ENCODE data around the gene EIF4G1. TPM values are rescaled to one million over a fixed set of nuclear protein-coding genes. Genes with fewer than 3 reads are reported as not detected.

The EIF4G1 gene, protein sequence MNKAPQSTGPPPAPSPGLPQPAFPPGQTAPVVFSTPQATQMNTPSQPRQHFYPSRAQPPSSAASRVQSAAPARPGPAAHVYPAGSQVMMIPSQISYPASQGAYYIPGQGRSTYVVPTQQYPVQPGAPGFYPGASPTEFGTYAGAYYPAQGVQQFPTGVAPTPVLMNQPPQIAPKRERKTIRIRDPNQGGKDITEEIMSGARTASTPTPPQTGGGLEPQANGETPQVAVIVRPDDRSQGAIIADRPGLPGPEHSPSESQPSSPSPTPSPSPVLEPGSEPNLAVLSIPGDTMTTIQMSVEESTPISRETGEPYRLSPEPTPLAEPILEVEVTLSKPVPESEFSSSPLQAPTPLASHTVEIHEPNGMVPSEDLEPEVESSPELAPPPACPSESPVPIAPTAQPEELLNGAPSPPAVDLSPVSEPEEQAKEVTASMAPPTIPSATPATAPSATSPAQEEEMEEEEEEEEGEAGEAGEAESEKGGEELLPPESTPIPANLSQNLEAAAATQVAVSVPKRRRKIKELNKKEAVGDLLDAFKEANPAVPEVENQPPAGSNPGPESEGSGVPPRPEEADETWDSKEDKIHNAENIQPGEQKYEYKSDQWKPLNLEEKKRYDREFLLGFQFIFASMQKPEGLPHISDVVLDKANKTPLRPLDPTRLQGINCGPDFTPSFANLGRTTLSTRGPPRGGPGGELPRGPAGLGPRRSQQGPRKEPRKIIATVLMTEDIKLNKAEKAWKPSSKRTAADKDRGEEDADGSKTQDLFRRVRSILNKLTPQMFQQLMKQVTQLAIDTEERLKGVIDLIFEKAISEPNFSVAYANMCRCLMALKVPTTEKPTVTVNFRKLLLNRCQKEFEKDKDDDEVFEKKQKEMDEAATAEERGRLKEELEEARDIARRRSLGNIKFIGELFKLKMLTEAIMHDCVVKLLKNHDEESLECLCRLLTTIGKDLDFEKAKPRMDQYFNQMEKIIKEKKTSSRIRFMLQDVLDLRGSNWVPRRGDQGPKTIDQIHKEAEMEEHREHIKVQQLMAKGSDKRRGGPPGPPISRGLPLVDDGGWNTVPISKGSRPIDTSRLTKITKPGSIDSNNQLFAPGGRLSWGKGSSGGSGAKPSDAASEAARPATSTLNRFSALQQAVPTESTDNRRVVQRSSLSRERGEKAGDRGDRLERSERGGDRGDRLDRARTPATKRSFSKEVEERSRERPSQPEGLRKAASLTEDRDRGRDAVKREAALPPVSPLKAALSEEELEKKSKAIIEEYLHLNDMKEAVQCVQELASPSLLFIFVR (N-terminal part only)
- total RNA-seq = 315 and 659 TPM in 2 replicates

DNA sequence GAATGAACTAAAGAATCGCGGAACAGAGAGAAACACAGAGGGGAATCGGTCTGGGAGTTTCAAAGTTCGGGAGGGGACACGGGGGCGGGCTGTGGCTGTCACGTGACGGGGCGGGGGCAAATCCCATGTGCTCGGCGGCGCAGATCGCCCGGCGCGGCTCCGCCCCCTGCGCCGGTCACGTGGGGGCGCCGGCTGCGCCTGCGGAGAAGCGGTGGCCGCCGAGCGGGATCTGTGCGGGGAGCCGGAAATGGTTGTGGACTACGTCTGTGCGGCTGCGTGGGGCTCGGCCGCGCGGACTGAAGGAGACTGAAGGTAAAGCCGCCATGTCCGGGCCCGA is at the start of gene EIF4G1:
TSS of gene EIF4G1 (plus strand) at position 244 of the 337 bp plus-strand sequence. CDS start 1,191 bp downstream, outside the sequence.

DNA sequence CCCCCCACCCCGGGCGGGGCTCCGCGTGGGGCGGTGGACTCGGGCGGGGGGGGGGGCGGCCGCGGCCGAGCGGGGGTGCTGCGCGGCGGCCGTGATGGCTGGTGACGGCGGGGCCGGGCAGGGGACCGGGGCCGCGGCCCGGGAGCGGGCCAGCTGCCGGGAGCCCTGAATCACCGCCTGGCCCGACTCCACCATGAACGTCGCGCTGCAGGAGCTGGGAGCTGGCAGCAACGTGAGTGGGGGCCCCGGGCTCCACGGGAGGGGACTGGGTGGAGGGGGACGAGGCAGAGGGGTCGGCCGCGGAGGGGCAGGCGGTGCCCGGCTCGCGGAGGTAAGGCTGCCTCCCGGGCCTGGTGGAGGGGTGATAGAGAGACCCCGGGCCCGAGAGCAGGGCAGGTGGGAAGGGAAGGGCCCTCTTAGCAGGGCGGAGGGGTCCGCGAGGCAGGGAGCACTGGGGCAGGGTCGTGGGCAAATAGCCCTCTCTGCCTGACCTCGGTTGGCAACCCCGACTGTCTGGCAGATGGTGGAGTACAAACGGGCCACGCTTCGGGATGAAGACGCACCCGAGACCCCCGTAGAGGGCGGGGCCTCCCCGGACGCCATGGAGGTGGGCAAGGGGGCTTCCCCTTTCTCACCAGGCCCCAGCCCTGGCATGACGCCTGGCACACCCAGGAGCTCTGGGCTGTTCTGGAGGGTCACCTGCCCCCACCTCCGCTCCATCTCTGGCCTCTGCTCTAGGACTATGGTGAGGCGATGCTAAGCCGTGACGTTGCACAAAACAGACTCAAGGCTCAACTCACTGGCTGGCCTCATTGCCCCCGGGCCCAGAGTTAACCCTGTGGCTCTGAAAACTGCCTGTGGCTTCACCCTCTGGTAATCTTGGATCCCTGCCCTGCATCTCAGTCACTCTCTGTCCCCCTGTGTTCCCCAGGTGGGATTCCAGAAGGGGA is 38.2 kb upstream of the EIF4G1 start, which contains the start of gene ECE2:
TSS of gene ECE2 (plus strand) at position 62 of the 950 bp plus-strand sequence. CDS start at position 194, 132 bp downstream.

DNA sequence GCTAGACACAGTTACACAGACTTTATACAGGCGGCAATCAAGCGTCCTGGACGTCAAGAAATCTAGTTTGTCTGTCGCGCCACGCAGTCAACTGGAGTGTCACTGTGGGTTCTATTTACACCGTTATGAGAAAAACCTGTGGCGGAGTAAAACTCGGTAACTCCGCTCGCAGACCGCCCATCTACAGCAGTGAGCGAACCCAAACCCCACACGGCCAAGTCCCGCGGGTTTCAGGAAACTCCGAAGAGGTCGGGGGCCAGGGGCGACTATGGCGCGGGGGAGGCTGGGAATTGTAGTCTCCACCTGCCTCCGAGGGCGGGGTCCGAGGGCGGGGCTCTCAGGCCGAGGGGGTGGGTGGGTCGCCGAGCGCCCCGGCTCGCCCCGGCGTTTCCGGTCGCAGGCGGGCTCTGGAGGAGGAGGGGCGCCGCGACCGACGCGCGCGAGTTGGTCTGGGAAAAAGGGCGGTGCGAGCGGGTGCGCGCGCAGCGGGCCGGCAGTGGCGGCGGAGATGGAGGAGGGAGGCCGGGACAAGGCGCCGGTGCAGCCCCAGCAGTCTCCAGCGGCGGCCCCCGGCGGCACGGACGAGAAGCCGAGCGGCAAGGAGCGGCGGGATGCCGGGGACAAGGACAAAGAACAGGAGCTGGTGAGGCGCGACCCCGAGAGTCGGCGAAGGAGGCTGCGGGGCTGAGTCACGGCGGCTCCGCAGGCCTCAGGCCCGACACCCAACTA is 15.5 kb upstream of the EIF4G1 start, which contains the start of gene PSMD2:
TSS of gene PSMD2 (plus strand) at position 483 of the 729 bp plus-strand sequence. CDS start at position 509, 26 bp downstream.

DNA sequence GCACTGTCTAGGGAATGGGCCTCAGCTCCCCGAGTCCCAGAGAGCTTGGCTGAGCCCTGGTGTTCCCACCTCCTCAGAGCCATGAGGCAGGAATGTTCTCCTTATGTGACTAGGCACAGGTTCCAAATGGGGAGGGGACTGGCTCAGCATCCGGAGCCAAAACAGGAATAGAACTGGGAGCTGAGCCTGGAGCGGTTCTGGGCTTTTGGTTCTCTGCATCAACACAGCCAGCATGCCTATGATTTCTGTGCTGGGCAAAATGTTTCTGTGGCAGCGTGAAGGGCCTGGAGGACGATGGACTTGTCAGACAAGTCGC is 23.0 kb downstream of the EIF4G1 start, which contains the start of gene FAM131A:
TSS of gene FAM131A (plus strand) at position 202 of the 316 bp plus-strand sequence. CDS start at position 233, 31 bp downstream.

DNA sequence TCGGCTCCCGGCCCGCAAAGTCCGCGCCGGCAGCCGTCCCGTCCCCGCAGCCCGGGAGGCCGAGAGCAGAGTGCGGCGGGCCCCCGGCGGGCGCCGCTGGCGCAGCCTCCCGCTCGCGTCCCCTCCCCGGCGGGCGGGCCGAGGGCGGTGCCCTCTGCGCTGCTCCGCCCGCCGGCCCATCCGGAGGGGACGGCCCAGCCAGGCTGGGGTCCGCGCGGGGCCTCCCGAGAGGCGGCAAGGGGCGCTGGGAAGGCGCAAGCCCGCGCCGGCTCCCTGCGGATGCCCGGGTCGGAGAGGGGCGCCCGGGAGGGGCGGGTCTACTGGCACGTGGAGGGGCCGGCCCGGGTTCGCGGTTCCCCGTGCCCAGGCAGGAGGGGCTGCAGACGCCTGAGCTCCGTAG is 47.1 kb downstream of the EIF4G1 start, which contains the start of the genes CLCN2 and POLR2H:
TSS of gene CLCN2 (minus strand) at position 74 of the 400 bp plus-strand sequence. CDS start 126 bp downstream, outside the sequence.
TSS of gene POLR2H (plus strand) at position 179 of the 400 bp plus-strand sequence. CDS start 1,783 bp downstream, outside the sequence.

DNA sequence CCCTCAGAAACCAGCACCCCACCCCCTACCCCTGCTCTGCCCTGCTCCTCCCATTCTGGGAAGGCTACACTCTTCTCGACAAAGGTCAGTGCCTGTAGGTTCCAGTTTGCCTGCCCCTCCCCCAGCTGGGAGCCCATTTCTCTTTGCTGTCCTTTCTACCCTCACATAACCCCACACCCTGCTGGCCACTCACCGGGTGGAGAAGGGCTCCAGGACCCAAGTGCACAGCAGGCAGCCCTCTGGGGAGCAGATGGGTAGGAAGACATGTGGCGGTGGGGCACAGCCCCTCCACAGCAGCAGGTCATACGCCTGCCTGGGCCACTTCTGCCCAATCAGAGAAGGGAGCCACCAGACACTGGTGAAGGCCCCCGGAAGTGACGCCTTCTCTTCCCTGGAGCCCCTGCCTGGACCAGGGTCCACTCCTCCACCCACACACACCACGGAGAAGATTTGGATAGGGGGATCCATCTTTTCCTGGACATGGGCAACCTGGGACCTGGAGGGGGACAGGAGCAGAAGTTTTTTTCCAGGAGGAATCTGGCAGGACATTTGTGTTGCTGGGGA is 63.6 kb downstream of the EIF4G1 start, which contains the start of gene THPO:
TSS of gene THPO (minus strand) at position 326 of the 564 bp plus-strand sequence. CDS start 1,948 bp downstream, outside the sequence.

DNA sequence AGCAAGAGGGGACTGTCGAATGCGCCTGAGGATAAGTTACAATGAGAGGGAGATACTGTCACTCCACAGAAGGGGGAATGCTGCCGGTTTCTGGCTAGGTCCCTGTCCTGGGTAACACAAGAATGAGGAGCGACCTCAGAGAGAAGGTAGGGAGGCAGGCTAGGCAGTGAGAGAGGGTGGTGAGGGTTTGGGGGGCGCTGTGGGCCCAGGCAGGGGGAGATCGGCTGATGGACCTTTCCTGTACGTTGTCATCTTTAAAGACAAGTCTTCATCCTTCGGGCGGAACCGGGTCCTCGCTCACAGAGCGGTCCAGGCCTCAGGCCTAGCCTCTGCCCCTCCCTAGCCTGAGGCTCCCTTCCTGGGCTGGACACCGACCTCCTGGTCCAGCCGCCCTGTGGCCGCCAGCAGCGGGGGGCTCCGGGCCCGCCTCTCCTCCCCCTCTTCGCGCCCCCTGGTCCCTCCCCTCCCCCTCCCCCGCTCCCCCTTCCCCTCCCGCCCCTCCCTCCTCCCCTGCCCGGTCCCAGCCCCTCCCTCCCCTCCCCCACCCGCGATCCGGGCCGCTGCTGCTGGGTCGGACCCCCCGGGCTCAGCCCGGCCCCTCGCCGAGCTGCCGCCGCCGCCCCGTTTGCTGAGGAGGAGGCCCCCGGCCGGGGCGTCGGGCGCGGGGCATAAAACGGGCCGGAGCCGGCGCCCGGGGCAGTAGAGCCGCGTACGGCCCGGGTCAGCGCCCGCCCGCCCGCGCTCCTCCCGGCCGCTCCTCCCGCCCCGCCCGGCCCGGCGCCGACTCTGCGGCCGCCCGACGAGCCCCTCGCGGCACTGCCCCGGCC is 65.2 kb downstream of the EIF4G1 start, which contains the start of gene CHRD:
TSS of gene CHRD (plus strand) at position 697 of the 827 bp plus-strand sequence. CDS start 265 bp downstream, outside the sequence.

Other genes with a start within 250 kb of the EIF4G1 start
- gene HTR3E, start 217.5 kb upstream of the EIF4G1 start, total RNA-seq = not detected in 2 replicates
- gene EIF2B5, start 179.2 kb upstream of the EIF4G1 start, total RNA-seq = 31.1 and 37.1 TPM in 2 replicates
- 28.0 and 54.0 TPM in 2 replicates for gene DVL3, start 159.2 kb upstream of the EIF4G1 start, total RNA-seq
- gene AP2M1, start 139.8 kb upstream of the EIF4G1 start, total RNA-seq = 155 and 294 TPM in 2 replicates
- 68.0 and 69.3 TPM in 2 replicates for gene ABCF3, start 128.4 kb upstream of the EIF4G1 start, total RNA-seq
- gene VWA5B2, start 85.0 kb upstream of the EIF4G1 start, total RNA-seq = not detected in 2 replicates
- gene ALG3, start 65.6 kb upstream of the EIF4G1 start, total RNA-seq = 41.7 and 45.7 TPM in 2 replicates
- gene EEF1AKMT4, start 64.9 kb upstream of the EIF4G1 start, total RNA-seq = 10.3 and 10.9 TPM in 2 replicates
- gene CAMK2N2, start 53.1 kb upstream of the EIF4G1 start, total RNA-seq = under 0.01 TPM in 1 of 2 replicates, not detected in the other
- gene ECE2, start 38.6 kb upstream of the EIF4G1 start, total RNA-seq = not detected in 2 replicates
- 448 and 508 TPM in 2 replicates for gene PSMD2, start 15.4 kb upstream of the EIF4G1 start, total RNA-seq
- 17.6 and 22.6 TPM in 2 replicates for gene FAM131A, start 23.0 kb downstream of the EIF4G1 start, total RNA-seq
- gene CLCN2, start 47.0 kb downstream of the EIF4G1 start, total RNA-seq = 2.1 and 4.8 TPM in 2 replicates
- 47.8 and 50.2 TPM in 2 replicates for gene POLR2H, start 47.1 kb downstream of the EIF4G1 start, total RNA-seq
- gene THPO, start 63.6 kb downstream of the EIF4G1 start, total RNA-seq = not detected in 2 replicates
- not detected in 2 replicates for gene CHRD, start 65.4 kb downstream of the EIF4G1 start, total RNA-seq
- 11.3 and 38.6 TPM in 2 replicates for gene EPHB3, start 247.2 kb downstream of the EIF4G1 start, total RNA-seq

Measured in nasal cavity respiratory epithelium epithelial cell of viscerocranial mucosa (primary cell).